PC-9 (cell line): Measurements from ENCODE around the gene PPP2R5C. TPM values are rescaled to one million over a fixed set of nuclear protein-coding genes. Genes with fewer than 3 reads are reported as not detected.

ENCODE experiments used
- BruUV-seq: library from RNA; stranded (reverse); fragments of 400-500 nt; replicated peaks from 2 replicates; lab custom pipeline; 2021; lab: Mats Ljungman, UMichigan
- CTCF ChIA-PET: fragments of 300-600 bp; sonication (Branson Sonifier 250); formaldehyde crosslinking; loops from one replicate; lab custom pipeline; 2022; ENCODE audit warnings: antibody characterized with exemption; lab: Charles Lee
- POLR2A ChIA-PET: fragments of 300-600 bp; sonication (Branson Sonifier 250); formaldehyde crosslinking; loops from one replicate; lab custom pipeline; 2022; ENCODE audit warnings: antibody characterized with exemption; ENCODE audit not compliant: unreplicated experiment; lab: Charles Lee
- DNase-seq, 2 experiments: peaks; one replicate each; pipeline versions ENCODE4 v3.0.0 to v3.0.0-alpha.2; 2015 to 2022; ENCODE audit warnings: mixed read lengths in 1 of 2
- H2AFZ ChIP-seq: fragments of 200-600 bp; sonication (generic); 2 replicates; pipeline ENCODE4 v1.8.1; 2017; ENCODE audit warnings: antibody characterized with exemption
- H3F3A ChIP-seq: fragments of 200-600 bp; sonication (generic); 2 replicates; pipeline ENCODE4 v1.8.1; 2017; ENCODE audit warnings: antibody characterized with exemption, mild to moderate bottlenecking, low read depth; ENCODE audit not compliant: insufficient read depth
- H3K27ac ChIP-seq: fragments of 200-600 bp; sonication (generic); 2 replicates; pipeline ENCODE4 v1.6.1; 2016; ENCODE audit warnings: mixed run types
- H3K27me3 ChIP-seq: fragments of 200-600 bp; sonication (generic); 2 replicates; pipeline ENCODE4 v1.6.1; 2016; ENCODE audit warnings: low read depth, mixed run types; ENCODE audit not compliant: insufficient read depth
- H3K36me3 ChIP-seq: fragments of 200-600 bp; sonication (generic); 2 replicates; pipeline ENCODE4 v1.6.1; 2016; ENCODE audit warnings: low read depth, mixed run types
- H3K4me1 ChIP-seq: fragments of 200-600 bp; sonication (generic); replicated peaks from 2 replicates; pipeline ENCODE4 v1.6.1; 2016; ENCODE audit warnings: mixed run types; ENCODE audit not compliant: insufficient read depth
- H3K4me2 ChIP-seq: fragments of 200-600 bp; sonication (generic); 2 replicates; pipeline ENCODE4 v1.6.1; 2017; ENCODE audit warnings: mixed run types
- H3K4me3 ChIP-seq: fragments of 200-600 bp; sonication (generic); 2 replicates; pipeline ENCODE4 v1.6.1; 2016; ENCODE audit warnings: mixed run types
- H3K79me2 ChIP-seq: fragments of 200-600 bp; sonication (generic); 2 replicates; pipeline ENCODE4 v1.6.1; 2017; ENCODE audit warnings: low read depth, mixed run types
- H3K9me2 ChIP-seq: fragments of 200-600 bp; sonication (generic); 2 replicates; pipeline ENCODE4 v1.8.1; 2017; ENCODE audit warnings: mild to moderate bottlenecking; ENCODE audit not compliant: insufficient read depth
- H3K9me3 ChIP-seq: fragments of 200-600 bp; sonication (generic); 2 replicates; pipeline ENCODE4 v1.8.1; 2016; ENCODE audit warnings: low read depth; ENCODE audit not compliant: insufficient read depth
- H4K20me1 ChIP-seq: fragments of 200-600 bp; sonication (generic); 2 replicates; pipeline ENCODE4 v1.8.1; 2017; ENCODE audit not compliant: insufficient read depth
- EZH2 ChIP-seq: fragments of 200-600 bp; sonication (generic); IDR thresholded peaks from 2 replicates; pipeline ENCODE4 v1.8.0; 2017; ENCODE audit warnings: antibody characterized with exemption, low read depth
- intact Hi-C: fragments of 100-400 bp; cut with micrococcal nuclease; formaldehyde crosslinking; loops from one replicate; pipeline ENCODE4 v1.10.0; 2022; ENCODE audit not compliant: unreplicated experiment
- total RNA-seq: library from RNA; stranded (reverse); gene quantifications from 2 replicates; pipeline ENCODE4 v1.2.3, GENCODE V29; 2021
- TF ChIP-seq, protein P1 (sequence below): fragments of 200-600 bp; sonication (generic); conservative IDR thresholded peaks from 2 replicates; pipeline ENCODE4 v1.6.1; 2017; ENCODE audit warnings: mixed run types, antibody characterized with exemption, mild to moderate bottlenecking, moderate library complexity

The PPP2R5C gene
- total RNA-seq, 1 experiment from 2014 or later: 401 TPM

DNA sequence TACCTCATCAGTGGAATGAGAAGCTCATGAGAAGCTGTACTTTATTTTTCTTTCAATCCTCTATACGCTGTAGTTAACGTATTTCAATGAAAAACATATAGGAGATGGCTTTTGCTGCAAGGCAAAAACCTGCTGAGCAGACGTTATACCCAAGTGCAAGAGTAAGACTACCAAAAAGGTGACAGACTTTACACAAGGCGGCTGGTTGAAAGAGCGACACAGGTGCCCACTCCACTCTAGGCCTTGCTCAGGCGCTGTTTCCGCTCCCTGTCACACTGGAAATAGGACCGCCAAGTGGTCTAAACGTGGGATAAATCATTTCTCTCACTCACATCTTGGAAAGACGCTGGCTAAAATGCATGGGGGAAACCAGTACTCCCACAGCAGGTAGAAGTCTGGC, 54.5 kb downstream of the PPP2R5C start:
- peaks cover 25% of the 10 kb centered on the region; the same call in 1 of the 2 replicates for H3K36me3 ChIP-seq
- H3K9me3 ChIP-seq: no peaks in the 10 kb centered on the region
- no TSS peak for BruUV-seq
- peaks cover 21% of the 10 kb centered on the region for H4K20me1 ChIP-seq
- intact Hi-C loops: no loop called here
- CTCF ChIA-PET: no interaction called here
- no peak overlapping the region for H2AFZ ChIP-seq
- H3F3A ChIP-seq: peaks cover 17% of the 10 kb centered on the region; the same call in 1 of the 2 replicates
- TF ChIP-seq, protein P1, sequence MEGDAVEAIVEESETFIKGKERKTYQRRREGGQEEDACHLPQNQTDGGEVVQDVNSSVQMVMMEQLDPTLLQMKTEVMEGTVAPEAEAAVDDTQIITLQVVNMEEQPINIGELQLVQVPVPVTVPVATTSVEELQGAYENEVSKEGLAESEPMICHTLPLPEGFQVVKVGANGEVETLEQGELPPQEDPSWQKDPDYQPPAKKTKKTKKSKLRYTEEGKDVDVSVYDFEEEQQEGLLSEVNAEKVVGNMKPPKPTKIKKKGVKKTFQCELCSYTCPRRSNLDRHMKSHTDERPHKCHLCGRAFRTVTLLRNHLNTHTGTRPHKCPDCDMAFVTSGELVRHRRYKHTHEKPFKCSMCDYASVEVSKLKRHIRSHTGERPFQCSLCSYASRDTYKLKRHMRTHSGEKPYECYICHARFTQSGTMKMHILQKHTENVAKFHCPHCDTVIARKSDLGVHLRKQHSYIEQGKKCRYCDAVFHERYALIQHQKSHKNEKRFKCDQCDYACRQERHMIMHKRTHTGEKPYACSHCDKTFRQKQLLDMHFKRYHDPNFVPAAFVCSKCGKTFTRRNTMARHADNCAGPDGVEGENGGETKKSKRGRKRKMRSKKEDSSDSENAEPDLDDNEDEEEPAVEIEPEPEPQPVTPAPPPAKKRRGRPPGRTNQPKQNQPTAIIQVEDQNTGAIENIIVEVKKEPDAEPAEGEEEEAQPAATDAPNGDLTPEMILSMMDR: no peak
- no peak for TF ChIP-seq EZH2
- H3K27ac ChIP-seq: no peak overlapping the region
- H3K4me2 ChIP-seq: no peak overlapping the region
- peaks cover 12% of the 10 kb centered on the region for H3K4me1 ChIP-seq
- H3K27me3 ChIP-seq: no peaks in the 10 kb centered on the region
- H3K4me3 ChIP-seq: no peak overlapping the region
- peaks cover 96% of the 10 kb centered on the region for H3K79me2 ChIP-seq
- POLR2A ChIA-PET: no interaction called here
- no peaks in the 10 kb centered on the region for H3K9me2 ChIP-seq
- DNase-seq: no peak

DNA sequence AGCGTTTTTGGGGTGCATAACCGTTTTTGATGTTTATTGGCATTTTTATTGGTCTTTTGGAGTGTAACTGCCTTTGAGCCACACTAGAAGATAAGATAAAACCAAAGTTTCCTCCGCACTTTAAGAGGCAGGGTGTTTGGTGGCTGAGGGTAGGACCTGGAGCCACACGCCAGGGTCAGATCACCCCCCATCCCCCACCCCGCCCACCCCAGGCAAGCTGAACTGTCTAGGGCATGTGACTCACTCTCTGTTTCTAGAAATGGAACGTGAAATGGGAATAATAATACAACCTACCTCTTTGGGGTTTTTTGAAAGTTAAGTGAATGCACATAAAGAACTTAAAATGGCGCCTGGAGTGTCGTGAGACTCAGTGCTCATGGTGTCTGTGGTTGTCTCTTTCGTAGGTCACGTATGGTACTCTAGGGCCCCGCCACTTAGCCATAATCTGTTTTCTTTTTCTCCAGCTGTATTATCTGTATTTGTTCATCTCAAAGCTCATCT, 56.0 kb downstream of the PPP2R5C start:
- H3F3A ChIP-seq: peaks cover 13% of the 10 kb centered on the region; the same call in 1 of the 2 replicates
- H4K20me1 ChIP-seq: peaks cover 21% of the 10 kb centered on the region; the same call in 1 of the 2 replicates
- no peaks in the 10 kb centered on the region for H3K9me2 ChIP-seq
- H2AFZ ChIP-seq: no peak overlapping the region
- no peak for TF ChIP-seq EZH2
- TF ChIP-seq, protein P1: no peak
- no peaks in the 10 kb centered on the region for H3K4me1 ChIP-seq
- peaks cover 24% of the 10 kb centered on the region; the same call in 1 of the 2 replicates for H3K36me3 ChIP-seq
- no peak overlapping the region for H3K4me3 ChIP-seq
- H3K4me2 ChIP-seq: no peak overlapping the region
- ChIA-PET POLR2A (no interaction called here), CTCF (interaction anchor here (0.6 kb wide), 1 partner anchor 137 kb away, joined by 3 read pairs; no protein-coding TSS in a partner anchor)
- intact Hi-C loops: no loop called here
- H3K27me3 ChIP-seq: no peaks in the 10 kb centered on the region
- no peak for DNase-seq
- no TSS peak for BruUV-seq
- H3K27ac ChIP-seq: no peak overlapping the region
- H3K79me2 ChIP-seq: peaks cover 89% of the 10 kb centered on the region
- H3K9me3 ChIP-seq: no peaks in the 10 kb centered on the region

DNA sequence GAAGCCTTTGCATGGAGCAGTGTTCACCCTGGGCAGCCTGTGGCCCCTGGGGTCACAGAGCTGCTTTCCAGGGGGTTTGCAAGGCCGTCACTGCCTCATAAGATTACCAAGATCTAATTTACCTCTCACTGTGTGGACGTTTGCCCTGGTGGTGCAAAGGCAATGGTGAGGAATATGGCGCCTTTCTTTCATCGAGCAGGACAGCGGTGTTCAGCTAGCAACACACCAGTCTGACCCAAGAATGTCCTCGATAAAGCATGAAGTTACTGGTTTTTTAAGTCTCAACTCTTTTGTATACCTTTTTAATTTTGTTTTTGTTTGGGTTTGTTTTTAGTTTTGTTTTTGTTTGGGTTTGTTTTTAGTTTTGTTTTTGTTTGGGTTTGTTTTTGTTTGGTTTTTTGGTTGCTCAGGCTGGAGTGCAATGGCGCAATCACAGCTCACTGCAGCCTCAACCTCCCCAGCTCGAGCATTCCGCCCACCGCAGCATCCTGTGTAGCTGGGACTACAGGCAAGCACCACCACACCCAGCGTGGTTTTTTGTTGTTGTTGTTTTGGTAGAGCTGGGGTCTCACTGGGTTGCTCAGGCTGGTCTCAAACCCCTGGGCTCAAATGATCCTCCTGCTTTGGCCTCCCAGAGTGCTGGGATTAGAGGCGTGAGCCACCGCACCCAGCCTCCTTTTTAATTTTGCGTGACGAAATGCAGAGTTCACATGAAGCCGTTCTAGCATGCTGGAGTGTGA, 57.9 kb downstream of the PPP2R5C start:
- TF ChIP-seq EZH2: no peak
- TF ChIP-seq, protein P1: no peak
- intact Hi-C loops: no loop called here
- POLR2A ChIA-PET: interaction anchor here (0.6 kb wide), 1 partner anchor 129 kb away, joined by 4 read pairs; no protein-coding TSS in a partner anchor

More for the DNA sequence above, 57.9 kb downstream of the PPP2R5C start:
- Histone ChIP-seq H2AFZ (no peak overlapping the region), H3F3A (peaks cover 13% of the 10 kb centered on the region; the same call in 1 of the 2 replicates), H3K9me3 (no peaks in the 10 kb centered on the region), H3K27ac (no peak overlapping the region), H3K4me3 (no peak overlapping the region), H3K36me3 (peaks cover 20% of the 10 kb centered on the region), H3K27me3 (no peaks in the 10 kb centered on the region), H3K4me2 (no peak overlapping the region), H3K9me2 (no peaks in the 10 kb centered on the region), H4K20me1 (peaks cover 29% of the 10 kb centered on the region; the same call in 1 of the 2 replicates), H3K79me2 (peaks cover 89% of the 10 kb centered on the region), H3K4me1 (no peaks in the 10 kb centered on the region)
- no TSS peak for BruUV-seq
- no peak for DNase-seq
- CTCF ChIA-PET: no interaction called here
